PFSK-1 (cell line): ENCODE results near the gene COL11A2.

Experiments
- FOXP2 ChIP-seq: optimal IDR thresholded peaks from 2 replicates; pipeline ENCODE3; 2011; ENCODE audit warnings: borderline replicate concordance, control low read depth, inconsistent platforms; ENCODE audit not compliant: insufficient read depth; ENCODE audit errors: extremely low read length, extremely low read depth
- POLR2AphosphoS5 ChIP-seq: IDR thresholded peaks from 2 replicates; pipeline ENCODE4 v1.6.1; 2012; ENCODE audit warnings: low read depth, mild to moderate bottlenecking, control low read depth, low read length, moderate library complexity
- REST ChIP-seq, 2 experiments: IDR thresholded peaks; 2 replicates each; pipeline versions ENCODE4 v1.6.1 to v1.8.0; 2011 to 2012; ENCODE audit warnings: low read depth in 2 of 2, low read length in 2 of 2, control low read depth in 1 of 2, inconsistent platforms in 1 of 2, mild to moderate bottlenecking in 1 of 2, moderate library complexity in 1 of 2; ENCODE audit not compliant: insufficient read depth in 1 of 2
- SIN3A ChIP-seq: IDR thresholded peaks from 2 replicates; pipeline ENCODE4 v1.6.1; 2012; ENCODE audit warnings: mild to moderate bottlenecking, low read length, moderate library complexity, borderline replicate concordance; ENCODE audit not compliant: insufficient read depth
- TAF1 ChIP-seq: IDR thresholded peaks from 2 replicates; pipeline ENCODE4 v1.6.1; 2012; ENCODE audit warnings: low read length, control low read depth, borderline replicate concordance; ENCODE audit not compliant: insufficient read depth

The COL11A2 gene

GRCh38 chr6:33171880-33172687, 20.2 kb downstream of the COL11A2 start:
- TF ChIP-seq POLR2AphosphoS5 (no peak), FOXP2 (no peak), TAF1 (no peak), REST (IDR thresholded peaks at IDR 0.05; ENCODE audit: insufficient read depth in 1 of 2, low read depth in 2 of 2, low read length in 2 of 2) (no peak), SIN3A (no peak)

- TF ChIP-seq POLR2AphosphoS5 (no peak), FOXP2 (no peak), TAF1 (no peak), SIN3A (no peak)
Measured at GRCh38 chr6:33171016-33171879, 21.0 kb downstream of the COL11A2 start.

GRCh38 chr6:33170176-33171015, 21.9 kb downstream of the COL11A2 start:
- no peak for TF ChIP-seq REST (IDR thresholded peaks at IDR 0.05; ENCODE audit: insufficient read depth in 1 of 2, low read depth in 2 of 2, low read length in 2 of 2)
- no peak for TF ChIP-seq SIN3A
- no peak for TF ChIP-seq TAF1
- no peak for TF ChIP-seq FOXP2

- TF ChIP-seq POLR2AphosphoS5 (no peak), REST (IDR thresholded peaks at IDR 0.05; ENCODE audit: insufficient read depth in 1 of 2, low read depth in 2 of 2, low read length in 2 of 2) (no peak), FOXP2 (no peak), TAF1 (no peak), SIN3A (no peak)
Measured at GRCh38 chr6:33169291-33170175, 22.7 kb downstream of the COL11A2 start.
